Activated T-cell treated with anti-CD3 and anti-CD28 coated beads, Interleukin-2, amount 50 U/mL, for 24 hours (primary cell): ENCODE results near the gene EXOSC7.
A peak's percentile ranks its signal among the peaks of the same experiment; 100 is the strongest.

Experiments used
- DNase-seq: peaks from one replicate; pipeline ENCODE4 v3.0.0-alpha.2; 2020
- H3K27ac Mint-ChIP-seq: 2 replicates; pipeline ENCODE4 v1.8.0; 2020; ENCODE audit warnings: mild to moderate bottlenecking, mixed read lengths
- H3K27me3 Mint-ChIP-seq: 2 replicates; pipeline ENCODE4 v1.8.0; 2020; ENCODE audit warnings: mixed read lengths
- H3K36me3 Mint-ChIP-seq: 2 replicates; pipeline ENCODE4 v1.8.0; 2020; ENCODE audit warnings: low read depth, mixed read lengths
- H3K4me1 Mint-ChIP-seq: 2 replicates; pipeline ENCODE4 v1.8.0; 2020; ENCODE audit warnings: low read depth, mixed read lengths
- H3K4me3 Mint-ChIP-seq: 2 replicates; pipeline ENCODE4 v1.8.0; 2020; ENCODE audit warnings: mild to moderate bottlenecking, moderate library complexity, mixed read lengths
- H3K9me3 Mint-ChIP-seq: 2 replicates; pipeline ENCODE4 v1.8.0; 2020; ENCODE audit warnings: mixed read lengths

Gene EXOSC7

DNA sequence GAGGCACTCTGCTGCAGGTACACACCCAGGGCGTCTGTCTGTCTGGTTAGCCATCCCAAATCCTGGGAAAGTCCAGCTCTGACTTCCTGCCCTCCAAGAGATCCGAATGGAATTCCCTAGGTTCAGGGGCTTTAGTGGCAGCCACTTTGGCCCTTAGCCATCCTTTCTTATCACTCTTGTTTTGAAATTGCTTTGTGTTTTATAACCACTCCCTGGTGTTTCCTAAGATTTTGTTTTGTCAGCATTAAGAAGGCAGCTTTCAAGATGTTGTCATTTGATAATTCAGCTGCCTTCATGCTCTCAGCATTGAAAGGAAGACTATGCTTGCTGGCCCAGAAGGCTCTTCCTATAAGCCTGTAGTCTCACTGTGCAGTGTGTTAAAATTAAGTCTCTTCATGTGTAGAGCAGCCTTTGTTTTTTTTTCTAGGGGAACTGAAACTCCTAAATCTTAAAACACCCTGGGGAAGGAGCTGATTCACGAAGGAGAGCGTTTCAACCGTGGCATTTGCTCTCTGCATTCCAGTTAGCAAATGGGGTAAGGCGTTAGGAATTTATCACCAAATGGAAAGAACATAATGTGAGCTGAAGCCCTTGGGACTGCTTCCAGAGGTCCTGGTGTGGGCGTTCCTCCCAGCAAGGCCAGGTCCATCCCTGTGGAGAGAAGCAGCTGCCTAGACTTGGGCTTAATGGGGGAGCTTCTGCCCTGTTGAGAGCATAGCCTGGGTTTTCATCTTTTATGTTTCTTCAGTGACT is 35.9 kb downstream of the EXOSC7 start:
- Mint-ChIP-seq H3K9me3 (no peaks in the 10 kb centered on the region), H3K36me3 (peaks cover 90% of the 10 kb centered on the region), H3K27me3 (no peaks in the 10 kb centered on the region), H3K4me3 (no peak overlapping the region), H3K27ac (peak overlapping the region; percentile 7), H3K4me1 (peaks cover 5% of the 10 kb centered on the region)
- DNase-seq = no peak

DNA sequence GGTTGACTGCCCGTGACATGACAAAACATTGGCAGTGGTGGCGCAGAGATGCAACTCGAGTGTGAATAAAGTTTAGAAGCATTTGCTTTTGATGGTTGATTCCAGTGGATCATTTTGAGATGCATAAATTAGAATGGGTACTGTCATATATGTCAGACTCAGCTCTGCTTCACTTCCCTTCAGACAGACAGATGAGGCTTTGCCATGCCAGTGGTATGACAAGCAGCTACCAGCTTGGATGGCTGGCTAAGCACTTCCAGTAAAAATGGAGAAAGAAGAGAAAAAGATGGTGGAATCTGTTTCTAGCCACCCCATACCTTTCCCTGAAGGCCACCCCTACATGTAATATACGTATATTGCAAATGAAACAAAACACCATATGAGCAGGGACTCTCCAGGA is 36.5 kb downstream of the EXOSC7 start:
- Mint-ChIP-seq H3K9me3 (no peaks in the 10 kb centered on the region), H3K4me1 (peaks cover 3% of the 10 kb centered on the region), H3K36me3 (peaks cover 85% of the 10 kb centered on the region), H3K27me3 (no peaks in the 10 kb centered on the region), H3K27ac (no peak overlapping the region), H3K4me3 (no peak overlapping the region)
- no peak for DNase-seq

GRCh38 chr3:45016916-45017315 is 40.9 kb downstream of the EXOSC7 start:
- Mint-ChIP-seq H3K27me3 (no peaks in the 10 kb centered on the region), H3K4me3 (no peak overlapping the region), H3K27ac (peak overlapping the region; percentile 19), H3K36me3 (peaks cover 49% of the 10 kb centered on the region), H3K9me3 (no peaks in the 10 kb centered on the region), H3K4me1 (peaks cover 13% of the 10 kb centered on the region)
- no peak for DNase-seq

DNA sequence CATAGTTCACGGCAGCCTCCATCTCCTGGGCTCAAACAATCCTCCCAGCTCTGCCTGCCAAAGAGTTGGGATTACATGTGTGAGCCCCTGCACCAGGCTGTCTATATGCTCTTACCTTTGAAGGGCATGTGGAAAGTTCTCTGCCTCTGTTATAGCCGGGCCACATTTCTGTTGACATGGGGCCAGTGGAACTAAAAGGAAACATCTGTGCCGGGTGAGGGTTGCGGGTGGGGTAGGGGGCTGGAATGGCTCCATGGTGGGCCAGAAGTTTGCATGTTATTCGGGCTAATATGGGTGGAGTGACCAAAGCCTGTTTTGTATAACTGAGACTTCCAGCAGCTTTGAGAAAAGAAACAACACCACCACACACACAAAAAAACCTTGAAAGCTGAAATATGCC is 41.8 kb downstream of the EXOSC7 start:
- H3K9me3 Mint-ChIP-seq = no peaks in the 10 kb centered on the region
- peaks cover 39% of the 10 kb centered on the region for H3K36me3 Mint-ChIP-seq
- H3K27me3 Mint-ChIP-seq = no peaks in the 10 kb centered on the region
- no peak for DNase-seq
- no peak overlapping the region for H3K4me3 Mint-ChIP-seq
- peak overlapping the region; percentile 16 for H3K27ac Mint-ChIP-seq
- peaks cover 13% of the 10 kb centered on the region for H3K4me1 Mint-ChIP-seq

- H3K27me3 Mint-ChIP-seq = no peaks in the 10 kb centered on the region
- H3K36me3 Mint-ChIP-seq = peaks cover 16% of the 10 kb centered on the region
- DNase-seq = no peak
- no peak overlapping the region for H3K4me3 Mint-ChIP-seq
- H3K27ac Mint-ChIP-seq = no peak overlapping the region
- peaks cover 13% of the 10 kb centered on the region for H3K4me1 Mint-ChIP-seq
- H3K9me3 Mint-ChIP-seq = no peaks in the 10 kb centered on the region
Measured at GRCh38 chr3:45020534-45020933, 44.5 kb downstream of the EXOSC7 start.

DNA sequence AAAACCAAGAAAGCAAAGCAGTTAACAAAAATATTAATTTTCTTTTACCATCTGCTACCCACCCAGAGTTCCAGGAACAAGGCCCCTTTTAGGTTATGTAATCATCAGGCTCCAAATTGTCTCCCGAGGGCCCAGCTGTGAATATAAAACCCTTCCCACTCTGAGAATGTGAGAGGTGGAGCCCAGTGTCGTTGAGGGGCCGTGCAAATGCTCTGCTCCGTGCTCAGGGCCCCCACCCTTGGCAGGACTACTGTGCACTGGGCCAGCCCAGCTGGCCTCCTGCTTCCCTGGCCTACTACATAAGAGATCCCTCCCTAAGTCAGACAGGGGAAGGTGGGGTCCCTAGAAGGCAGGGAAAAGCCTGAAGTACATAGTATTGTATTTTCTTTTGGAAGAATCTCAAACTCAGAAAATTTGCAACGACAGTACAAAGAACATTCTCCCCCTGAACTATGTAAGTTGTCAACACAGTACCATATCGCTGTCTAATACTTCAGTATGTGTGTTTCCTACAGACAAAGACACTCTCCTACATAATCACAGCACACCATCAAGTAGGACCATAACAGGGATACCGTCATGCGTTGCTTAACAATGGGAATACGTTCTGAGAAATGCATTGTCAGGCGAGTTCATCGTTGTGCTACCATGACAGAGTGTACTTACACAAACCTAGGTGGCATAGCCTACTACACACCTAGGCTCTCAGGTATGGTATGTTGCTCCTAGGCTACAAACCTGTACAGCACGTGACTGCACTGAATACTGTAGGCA is 45.7 kb downstream of the EXOSC7 start:
- peaks cover 13% of the 10 kb centered on the region for H3K4me1 Mint-ChIP-seq
- peaks cover 9% of the 10 kb centered on the region for H3K36me3 Mint-ChIP-seq
- H3K27ac Mint-ChIP-seq = no peak overlapping the region
- DNase-seq = no peak
- H3K27me3 Mint-ChIP-seq = no peaks in the 10 kb centered on the region
- no peaks in the 10 kb centered on the region for H3K9me3 Mint-ChIP-seq
- no peak overlapping the region for H3K4me3 Mint-ChIP-seq

- peaks cover 13% of the 10 kb centered on the region for H3K4me1 Mint-ChIP-seq
- H3K27ac Mint-ChIP-seq = peak overlapping the region; percentile 13
- no peaks in the 10 kb centered on the region for H3K9me3 Mint-ChIP-seq
Measured at GRCh38 chr3:45023675-45024074, 47.6 kb downstream of the EXOSC7 start.

DNA sequence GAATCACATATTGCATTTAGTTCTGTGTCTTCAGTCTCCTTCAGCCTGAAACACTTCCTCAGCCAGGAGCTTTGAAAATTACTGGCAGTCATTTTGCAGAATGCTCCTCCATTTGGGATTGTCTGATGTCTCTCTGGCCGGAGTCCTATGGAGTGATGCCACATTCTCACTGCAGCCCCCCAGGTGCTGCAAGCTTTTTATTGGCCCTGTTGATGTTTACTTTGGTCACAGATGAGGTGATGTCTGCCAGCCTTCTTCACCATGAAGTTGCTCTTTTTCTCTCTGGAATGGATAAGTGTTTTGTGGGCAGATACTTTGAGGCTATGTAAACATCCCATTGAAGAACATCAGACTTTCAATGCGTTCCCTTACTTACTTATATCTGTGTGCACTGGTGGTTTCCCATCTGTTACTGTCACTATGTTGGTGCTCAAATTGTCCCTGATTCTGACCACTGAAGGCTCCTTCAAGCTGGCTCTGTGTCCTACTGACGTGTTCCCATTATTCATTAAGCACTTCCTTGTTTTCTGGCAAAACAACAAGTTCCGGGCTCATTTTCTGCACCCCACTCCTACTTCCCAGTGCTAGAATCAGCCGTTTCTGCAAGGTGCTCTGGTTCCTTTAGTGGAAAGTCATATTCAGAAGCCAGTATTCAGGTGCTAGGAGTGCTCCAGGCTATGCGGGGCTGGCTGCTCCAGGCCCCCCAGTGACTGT is 48.7 kb downstream of the EXOSC7 start:
- no peaks in the 10 kb centered on the region for H3K9me3 Mint-ChIP-seq
- no peak overlapping the region for H3K4me3 Mint-ChIP-seq
- no peak for DNase-seq
- no peak overlapping the region for H3K27ac Mint-ChIP-seq
- H3K36me3 Mint-ChIP-seq = no peaks in the 10 kb centered on the region
- peaks cover 13% of the 10 kb centered on the region for H3K4me1 Mint-ChIP-seq
- H3K27me3 Mint-ChIP-seq = peaks cover 1% of the 10 kb centered on the region

More at GRCh38 chr3:45023675-45024074, 47.6 kb downstream of the EXOSC7 start:
- Mint-ChIP-seq H3K36me3 (no peaks in the 10 kb centered on the region), H3K27me3 (no peaks in the 10 kb centered on the region), H3K4me3 (no peak overlapping the region)
- DNase-seq = no peak

- H3K27ac Mint-ChIP-seq = no peak within 1 kb of the TSS
- DNase-seq = no peak
- H3K4me3 Mint-ChIP-seq = no peak within 1 kb of the TSS
- H3K4me1 Mint-ChIP-seq = peaks cover 2% of the 10 kb centered on the region
- H3K27me3 Mint-ChIP-seq = peaks cover 4% of the 10 kb centered on the region
- no peaks in the 10 kb centered on the region for H3K36me3 Mint-ChIP-seq
- H3K9me3 Mint-ChIP-seq = no peaks in the 10 kb centered on the region
Measured at GRCh38 chr3:45026038-45026437, 50.0 kb downstream of the EXOSC7 start, which contains the start of gene CLEC3B. Gene CLEC3B, plus strand, starts transcription at chr3:45026303. Its CDS starts 60 bp downstream, at chr3:45026363.

- H3K4me3 Mint-ChIP-seq = no peak overlapping the region
- no peaks in the 10 kb centered on the region for H3K4me1 Mint-ChIP-seq
- no peak for DNase-seq
- H3K36me3 Mint-ChIP-seq = no peaks in the 10 kb centered on the region
- H3K9me3 Mint-ChIP-seq = no peaks in the 10 kb centered on the region
- peaks cover 4% of the 10 kb centered on the region for H3K27me3 Mint-ChIP-seq
- H3K27ac Mint-ChIP-seq = no peak overlapping the region
Measured at GRCh38 chr3:45026957-45027356, 50.9 kb downstream of the EXOSC7 start.

GRCh38 chr3:45027441-45027840 is 51.4 kb downstream of the EXOSC7 start:
- no peaks in the 10 kb centered on the region for H3K36me3 Mint-ChIP-seq
- H3K4me3 Mint-ChIP-seq = no peak overlapping the region
- no peaks in the 10 kb centered on the region for H3K4me1 Mint-ChIP-seq
- no peak overlapping the region for H3K27ac Mint-ChIP-seq
- no peak for DNase-seq
- peaks cover 4% of the 10 kb centered on the region for H3K27me3 Mint-ChIP-seq
- no peaks in the 10 kb centered on the region for H3K9me3 Mint-ChIP-seq

DNA sequence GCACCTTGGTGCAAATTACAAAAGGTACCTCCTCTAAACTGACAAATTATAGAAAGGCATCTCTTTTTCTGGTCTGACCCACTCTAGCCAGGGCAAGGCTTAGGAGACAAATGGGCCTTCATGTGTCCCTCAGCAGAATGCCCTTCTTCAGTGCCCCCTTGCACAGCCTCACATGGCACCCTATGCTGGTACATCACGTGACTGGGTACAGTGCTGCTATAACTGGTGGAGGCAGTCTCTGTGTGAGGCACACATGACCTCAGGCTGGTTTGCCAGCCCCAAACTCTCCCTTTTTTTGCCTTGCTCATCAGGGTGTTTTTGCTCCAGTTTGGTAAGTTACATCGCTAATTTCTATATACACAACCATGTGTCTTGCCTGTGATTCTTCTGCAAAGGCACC is 53.2 kb downstream of the EXOSC7 start:
- Mint-ChIP-seq H3K4me3 (no peak overlapping the region), H3K4me1 (peaks cover under 1% of the 10 kb centered on the region), H3K36me3 (no peaks in the 10 kb centered on the region), H3K27ac (no peak overlapping the region), H3K27me3 (peaks cover 11% of the 10 kb centered on the region), H3K9me3 (no peaks in the 10 kb centered on the region)
- no peak for DNase-seq

DNA sequence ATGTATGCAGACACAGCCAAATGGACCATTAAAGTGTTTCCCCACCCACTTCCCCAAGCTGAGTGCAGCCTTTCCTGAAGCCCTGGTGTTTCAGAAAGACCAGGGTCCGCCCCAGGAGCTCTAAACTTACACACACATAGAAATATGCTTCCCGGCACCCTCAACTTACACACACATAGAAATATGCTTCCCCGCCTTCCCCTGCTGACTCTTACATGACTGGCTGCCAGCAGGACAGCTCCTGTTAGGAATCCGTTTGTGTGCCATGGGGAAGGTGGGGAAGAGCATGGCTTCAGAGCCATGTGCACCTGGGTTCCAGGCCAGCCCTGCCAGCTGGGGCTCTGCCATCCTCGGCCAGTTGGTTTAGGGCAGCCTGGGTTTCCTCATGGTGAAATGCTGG is 53.6 kb downstream of the EXOSC7 start:
- Mint-ChIP-seq H3K27me3 (peaks cover 15% of the 10 kb centered on the region), H3K9me3 (no peaks in the 10 kb centered on the region), H3K27ac (no peak overlapping the region), H3K4me3 (no peak overlapping the region), H3K36me3 (no peaks in the 10 kb centered on the region), H3K4me1 (peaks cover 5% of the 10 kb centered on the region)
- no peak for DNase-seq

DNA sequence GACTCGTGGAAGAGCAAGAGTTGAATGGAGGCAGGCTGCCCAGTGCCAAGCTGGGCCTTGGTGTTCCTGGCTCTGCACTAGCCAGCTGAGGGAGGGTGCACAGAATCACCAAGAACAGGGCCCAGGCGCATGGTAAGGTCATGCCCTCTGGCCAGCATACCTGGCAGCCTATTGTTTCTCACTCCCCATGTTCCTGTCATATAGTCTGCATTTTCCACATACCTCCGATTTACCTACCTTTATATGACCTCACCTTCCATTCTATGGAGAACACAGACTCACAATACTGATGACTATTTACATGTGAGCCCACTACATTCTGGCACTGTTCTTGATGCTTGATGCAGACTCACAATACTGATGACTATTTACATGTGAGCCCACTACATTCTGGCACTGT is 55.5 kb downstream of the EXOSC7 start:
- Mint-ChIP-seq H3K4me1 (peaks cover 21% of the 10 kb centered on the region), H3K27me3 (peaks cover 32% of the 10 kb centered on the region)
- no peak for DNase-seq

More for the DNA sequence above, 55.5 kb downstream of the EXOSC7 start:
- Mint-ChIP-seq H3K27ac (no peak overlapping the region), H3K4me3 (no peak overlapping the region), H3K36me3 (no peaks in the 10 kb centered on the region), H3K9me3 (no peaks in the 10 kb centered on the region)
